Nasal cavity respiratory epithelium epithelial cell of viscerocranial mucosa (primary cell): ENCODE measurements around the gene RBP5. TPM values are rescaled to one million over a fixed set of nuclear protein-coding genes. Genes with fewer than 3 reads are reported as not detected.

Experiments used
- total RNA-seq: library from RNA; depleted of rRNA; stranded (reverse); fragments of >200 nt; gene quantifications from 2 replicates; pipeline ENCODE4 v1.2.3, GENCODE V29; 2014

The RBP5 gene
- not detected in 2 replicates for total RNA-seq

GRCh38 chr12:7128681-7129286 is at the start of gene RBP5:
TSS of gene RBP5 (minus strand) at chr12:7128889. CDS start at chr12:7128775, 114 bp downstream.

DNA sequence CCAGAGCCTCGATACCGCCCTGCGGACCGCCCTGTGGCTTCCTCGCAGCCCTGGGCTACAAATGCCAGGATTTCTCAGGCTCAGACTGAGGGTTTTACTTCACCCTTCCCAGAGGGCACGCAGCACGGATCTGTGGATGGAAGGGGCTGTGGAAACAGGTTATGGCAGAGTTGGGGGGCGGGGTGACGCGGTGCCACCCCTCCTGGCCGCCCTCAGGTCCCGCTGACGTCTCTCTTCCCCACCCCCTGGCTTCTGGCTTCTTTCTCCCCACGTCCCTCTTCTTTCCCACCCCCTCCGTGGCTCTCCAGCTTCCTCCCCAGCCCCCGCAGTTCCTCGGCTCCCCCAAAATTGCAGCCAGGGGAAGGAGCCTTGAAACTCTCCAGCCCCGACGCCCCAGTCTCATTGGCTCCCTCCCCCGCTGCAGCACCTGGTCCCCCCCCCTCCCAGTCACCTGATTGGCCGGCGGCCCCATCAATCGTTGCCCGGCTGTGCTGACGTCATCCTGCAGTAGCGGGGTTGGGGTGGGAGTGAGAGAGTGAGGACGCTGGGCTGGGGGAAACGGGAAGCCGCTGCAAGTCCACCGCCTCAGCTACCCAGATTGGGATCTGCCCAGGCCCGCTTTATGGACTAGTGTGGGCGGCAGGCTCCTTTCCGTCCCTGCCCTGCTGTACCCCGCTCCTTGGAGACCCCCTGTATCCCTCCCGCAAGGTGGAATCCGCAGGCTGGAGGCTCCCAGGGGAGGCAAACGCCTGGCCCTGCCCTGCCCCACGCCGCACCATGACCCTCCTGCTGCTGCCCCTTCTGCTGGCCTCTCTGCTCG is 1.4 kb upstream of the RBP5 start, which contains the start of gene CLSTN3:
Gene CLSTN3 (plus strand): TSS at position 500 of the 820 bp plus-strand sequence. CDS start 278 bp downstream, at position 778.

DNA sequence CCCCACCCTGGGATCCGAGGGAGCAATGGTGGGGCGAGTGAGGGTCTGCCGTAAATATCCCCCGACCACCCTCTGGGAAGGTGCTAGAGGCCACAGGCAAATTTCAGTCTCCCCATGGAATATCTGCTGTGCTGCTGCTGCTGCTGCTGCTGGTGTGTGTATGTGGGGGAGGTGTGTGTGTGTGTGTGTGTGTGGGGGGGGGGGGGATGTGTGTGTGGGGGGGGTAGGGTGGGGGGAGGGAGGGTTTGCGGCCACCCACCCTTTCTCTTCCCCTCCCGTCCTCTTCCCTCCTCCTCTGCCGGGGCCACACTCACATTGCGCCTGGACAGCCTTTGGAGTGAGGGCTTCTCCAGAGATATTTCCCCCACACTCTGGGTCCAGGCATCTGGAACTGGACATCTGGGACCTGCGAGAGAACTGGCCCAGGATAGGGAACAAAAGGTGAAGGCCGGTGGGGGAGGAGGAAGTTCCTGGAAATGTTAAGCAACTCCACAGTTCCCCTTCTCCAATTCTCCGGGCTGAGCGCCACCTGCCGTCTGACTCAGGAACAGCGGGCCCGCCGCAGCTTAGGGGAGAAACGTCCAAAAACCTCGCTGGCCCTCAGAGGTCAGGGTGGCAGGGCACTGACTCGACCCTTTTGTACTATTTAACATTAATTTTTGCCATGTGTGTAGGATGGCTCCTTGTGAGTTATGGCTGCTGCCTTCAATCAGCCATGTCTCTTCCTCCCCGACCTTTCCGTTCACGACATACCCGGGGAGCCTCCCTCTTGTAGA is 19.7 kb downstream of the RBP5 start, which contains the start of gene C1RL:
Gene C1RL (minus strand): TSS at position 419 of the 776 bp plus-strand sequence. CDS start 34 bp downstream, at position 385.

GRCh38 chr12:7092229-7092985 is 36.3 kb downstream of the RBP5 start, which contains the start of gene C1R:
TSS of gene C1R (minus strand) at chr12:7092445. CDS start at chr12:7092388, 57 bp downstream.

Other genes with a start within 250 kb of the RBP5 start
- 8.2 and 9.8 TPM in 2 replicates for gene LRRC23, start 224.1 kb downstream of the RBP5 start, total RNA-seq
- gene ENO2, start 214.3 kb downstream of the RBP5 start, total RNA-seq, result 3.1 and 14.0 TPM in 2 replicates
- gene ATN1, start 200.9 kb downstream of the RBP5 start, total RNA-seq, result 5.1 and 27.6 TPM in 2 replicates
- not detected in 2 replicates for gene RNU7-1, start 185.1 kb downstream of the RBP5 start, total RNA-seq
- gene C12orf57, start 184.9 kb downstream of the RBP5 start, total RNA-seq, result 52.6 and 80.0 TPM in 2 replicates
- gene PTPN6, start 177.5 kb downstream of the RBP5 start, total RNA-seq, result 12.3 and 17.4 TPM in 2 replicates
- 63.6 and 112 TPM in 2 replicates for gene PHB2, start 158.2 kb downstream of the RBP5 start, total RNA-seq
- 42.0 and 88.2 TPM in 2 replicates for gene EMG1, start 158.0 kb downstream of the RBP5 start, total RNA-seq
- gene LPCAT3, start 110.4 kb downstream of the RBP5 start, total RNA-seq, result 10.6 and 21.0 TPM in 2 replicates
- 3.1 and 66.9 TPM in 2 replicates for gene C1S, start 68.2 kb downstream of the RBP5 start, total RNA-seq
- 2.1 and 50.6 TPM in 2 replicates for gene C1R, start 36.4 kb downstream of the RBP5 start, total RNA-seq
- gene C1RL, start 19.7 kb downstream of the RBP5 start, total RNA-seq, result 10.6 and 23.3 TPM in 2 replicates
- 8.2 and 28.2 TPM in 2 replicates for gene CLSTN3, start 1.5 kb upstream of the RBP5 start, total RNA-seq
- 31.1 and 32.7 TPM in 2 replicates for gene PEX5, start 60.8 kb upstream of the RBP5 start, total RNA-seq
- not detected in 2 replicates for gene ACSM4, start 175.2 kb upstream of the RBP5 start, total RNA-seq